Measurements from ENCODE around the gene GPHN.
"Not testable (repeated sequence)": the region's sequence is repeated elsewhere in the genome, so short reads cannot be mapped to it uniquely, and the experiment has no call there.

The GPHN gene

DNA sequence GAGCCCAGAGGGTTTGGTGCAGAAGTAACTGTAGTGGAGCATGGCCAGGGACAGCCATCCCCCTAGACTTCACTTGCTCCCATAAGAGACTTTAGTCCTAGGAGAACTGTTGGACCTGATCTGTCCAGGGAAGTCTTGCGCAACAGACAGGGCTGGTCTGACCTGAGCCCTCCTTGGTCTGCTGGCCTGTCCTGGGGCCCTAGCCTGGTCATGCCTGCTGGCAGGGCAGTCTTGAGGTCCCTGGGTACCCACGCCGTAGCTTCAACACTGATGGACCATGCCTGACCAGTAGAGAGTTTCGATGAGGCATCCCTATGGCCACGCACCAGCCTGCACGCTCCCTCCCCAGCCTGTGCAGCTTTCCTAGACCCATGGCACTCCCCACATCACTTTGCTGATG, 305.7 kb downstream of the GPHN start:
- no peak for DNase-seq (ENCODE audit: low spot score)

GRCh38 chr14:66815687-66816086, 307.7 kb downstream of the GPHN start:
- DNase-seq (ENCODE audit: low spot score) = no peak

DNA sequence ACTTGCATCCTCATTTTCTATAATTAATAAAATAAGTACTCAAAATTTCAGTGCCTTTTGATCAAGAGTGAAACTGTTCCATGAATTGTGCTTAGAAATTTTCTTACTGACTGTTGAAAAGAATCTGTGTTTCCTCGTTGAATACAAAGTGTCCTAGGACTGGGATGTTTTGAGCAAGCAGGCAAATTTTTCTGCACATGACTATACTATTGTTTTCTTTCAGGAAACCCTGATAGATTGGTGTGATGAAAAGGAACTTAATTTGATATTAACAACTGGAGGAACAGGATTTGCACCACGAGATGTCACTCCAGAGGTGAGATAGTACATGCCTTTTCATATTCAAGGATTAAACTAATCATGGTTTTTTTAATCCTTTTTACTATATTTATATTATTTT, 316.3 kb downstream of the GPHN start:
- DNase-seq (ENCODE audit: low spot score) = no peak

GRCh38 chr14:66827182-66827581, 319.2 kb downstream of the GPHN start:
- no peak for DNase-seq (ENCODE audit: low spot score)

- DNase-seq (ENCODE audit: low spot score) = no peak
These were observed 323.2 kb downstream of the GPHN start for GRCh38 chr14:66831173-66831572.

- no peak for DNase-seq (ENCODE audit: low spot score)
These were observed 325.9 kb downstream of the GPHN start for GRCh38 chr14:66833816-66834215.

- DNase-seq (ENCODE audit: low spot score) = not testable (repeated sequence)
These were observed 329.5 kb downstream of the GPHN start for GRCh38 chr14:66837436-66837835.

GRCh38 chr14:66842911-66843512, 335.1 kb downstream of the GPHN start:
- DNase-seq (ENCODE audit: low spot score) = no peak

GRCh38 chr14:66850258-66850888, 342.4 kb downstream of the GPHN start:
- DNase-seq (ENCODE audit: low spot score) = no peak

GRCh38 chr14:66853311-66853710, 345.4 kb downstream of the GPHN start:
- DNase-seq (ENCODE audit: low spot score) = no peak

- no peak for DNase-seq (ENCODE audit: low spot score)
These were observed 349.9 kb downstream of the GPHN start for GRCh38 chr14:66857867-66858266.

DNA sequence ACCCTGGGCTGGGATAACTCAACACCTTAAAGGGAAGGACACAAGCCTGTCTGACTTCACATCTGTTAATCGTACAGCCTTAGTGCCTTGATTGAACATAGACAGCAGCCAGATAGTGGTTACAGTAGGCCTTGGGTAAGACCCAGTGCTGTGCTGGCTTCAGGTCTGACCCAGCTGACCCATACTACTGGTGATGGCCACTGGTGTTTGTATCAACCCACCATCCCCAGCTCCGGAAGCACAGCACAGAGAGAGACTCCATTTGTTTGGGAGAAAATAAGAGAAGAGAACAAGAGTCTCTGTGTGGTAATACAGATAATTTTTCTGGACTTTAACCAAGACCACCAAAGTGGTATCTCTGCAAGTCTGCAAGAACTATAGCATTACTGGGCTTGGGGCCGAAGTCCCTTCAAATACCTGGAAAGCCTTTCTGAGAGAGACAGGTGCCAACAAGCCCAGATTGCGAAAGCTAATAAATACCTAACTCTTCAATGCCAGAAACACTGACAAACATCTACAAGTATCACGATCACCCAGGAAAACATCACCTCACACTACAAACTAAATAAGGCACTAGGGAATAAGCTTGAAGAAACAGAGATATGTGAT, 351.2 kb downstream of the GPHN start:
- no peak for DNase-seq (ENCODE audit: low spot score)

DNA sequence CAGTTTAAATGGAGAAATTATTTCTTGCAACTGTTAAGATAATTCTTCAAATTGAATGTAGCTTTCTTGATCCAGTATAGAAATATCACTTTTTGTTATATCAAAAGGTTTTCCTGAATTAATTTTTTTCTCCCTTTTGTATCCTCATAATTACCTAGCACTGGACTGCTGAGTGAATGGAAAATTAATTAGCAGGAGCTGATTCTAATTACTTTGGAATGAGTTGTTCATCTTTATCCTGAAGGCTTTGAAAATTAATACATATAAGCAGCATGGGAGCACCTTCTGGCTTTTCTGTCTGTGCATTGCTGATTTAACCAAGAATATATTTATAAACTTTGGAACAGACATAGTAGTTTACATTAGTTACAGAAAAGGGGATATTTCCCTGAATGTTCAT, 373.6 kb downstream of the GPHN start:
- DNase-seq (ENCODE audit: low spot score) = no peak

GRCh38 chr14:66884149-66884548, 376.2 kb downstream of the GPHN start:
- DNase-seq (ENCODE audit: low spot score) = no peak

GRCh38 chr14:66900719-66901118, 392.8 kb downstream of the GPHN start:
- DNase-seq (ENCODE audit: low spot score) = no peak

- no peak for DNase-seq (ENCODE audit: low spot score)
These were observed 402.4 kb downstream of the GPHN start for GRCh38 chr14:66910311-66910840.

DNA sequence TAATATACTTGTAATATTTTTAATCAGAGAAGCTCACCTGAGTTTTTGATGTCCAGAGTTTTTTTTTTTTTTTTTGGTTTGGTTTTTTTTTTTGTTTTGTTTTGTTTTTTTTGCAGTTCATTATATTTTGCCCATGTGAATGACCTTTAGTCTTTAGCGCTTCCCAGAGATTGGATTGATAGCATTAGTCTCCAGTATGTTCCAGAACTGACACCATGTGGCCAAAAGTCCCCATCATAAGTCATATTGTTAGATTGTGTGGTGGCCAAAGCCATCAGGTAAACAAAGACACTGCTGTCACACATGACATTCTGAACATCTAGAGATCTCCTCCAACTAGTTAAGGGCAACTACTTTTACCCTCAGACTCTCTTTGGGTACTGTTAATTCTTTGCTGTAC, 408.5 kb downstream of the GPHN start:
- DNase-seq (ENCODE audit: low spot score) = no peak

DNA sequence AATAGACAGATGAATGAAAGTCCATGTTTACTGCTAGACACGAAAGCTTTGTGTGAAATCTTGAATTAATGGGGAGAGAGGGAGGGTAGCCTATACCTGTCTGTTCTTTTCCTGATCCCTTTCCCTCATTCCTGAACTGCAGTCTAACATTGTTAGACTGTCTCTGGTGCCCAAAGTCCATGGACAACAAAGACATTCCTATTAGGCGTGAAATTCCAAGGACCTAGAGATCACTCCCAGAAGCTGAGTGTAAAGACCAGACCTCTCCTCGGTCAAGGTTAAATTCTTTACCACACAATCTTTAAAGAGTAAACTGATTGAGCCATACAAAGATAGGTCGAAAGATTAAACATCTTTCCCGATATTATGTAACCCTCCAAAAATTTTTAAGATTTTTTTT, 410.6 kb downstream of the GPHN start:
- DNase-seq (ENCODE audit: low spot score) = no peak

GRCh38 chr14:66920196-66920595, 412.2 kb downstream of the GPHN start:
- DNase-seq (ENCODE audit: low spot score) = no peak

GRCh38 chr14:66923251-66923650, 415.3 kb downstream of the GPHN start:
- no peak for DNase-seq (ENCODE audit: low spot score)

DNA sequence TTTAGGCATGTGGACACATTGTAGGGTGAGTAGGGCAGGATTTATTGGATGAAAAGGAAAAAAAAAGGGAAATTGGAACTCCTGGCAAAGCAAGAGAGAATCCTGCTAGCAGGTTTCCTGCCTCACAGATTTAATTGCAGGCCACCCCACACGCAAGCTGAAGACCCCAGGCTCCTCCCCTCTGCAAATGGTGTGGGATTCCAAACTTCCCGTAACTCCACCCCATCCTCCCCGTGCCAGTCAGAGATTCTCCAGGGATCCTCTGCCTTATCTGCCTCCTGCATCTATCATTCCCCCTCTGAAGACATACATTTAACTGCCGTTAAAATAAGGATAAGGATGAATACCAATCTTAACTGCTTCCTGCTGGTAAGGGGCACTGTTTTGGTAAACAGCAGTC, 431.5 kb downstream of the GPHN start:
- no peak for DNase-seq (ENCODE audit: low spot score)

GRCh38 chr14:66944872-66945271, 436.9 kb downstream of the GPHN start:
- no peak for DNase-seq (ENCODE audit: low spot score)

GRCh38 chr14:66955159-66955558, 447.2 kb downstream of the GPHN start:
- DNase-seq (ENCODE audit: low spot score) = no peak
